K562 (cell line): ENCODE results near the gene MARCHF3. TPM values are rescaled to one million over a fixed set of nuclear protein-coding genes. Genes with fewer than 3 reads are reported as not detected.

ENCODE experiments used
- CBX1 ChIP-seq: sonication (generic); IDR thresholded peaks from 2 replicates; pipeline ENCODE4 v1.6.1; 2016; ENCODE audit warnings: antibody characterized with exemption, low read depth, mild to moderate bottlenecking
- CTBP1 ChIP-seq: fragments of 450-650 bp; IDR thresholded peaks from 2 replicates; pipeline ENCODE4 v1.6.1; 2016; ENCODE audit warnings: borderline replicate concordance
- DACH1 ChIP-seq: fragments of 450-650 bp; IDR thresholded peaks from 2 replicates; pipeline ENCODE4 v1.6.1; 2018; ENCODE audit not compliant: partially characterized antibody
- DPF2 ChIP-seq: fragments of 450-650 bp; IDR thresholded peaks from 2 replicates; pipeline ENCODE4 v1.6.1; 2016
- ETS2 ChIP-seq: IDR thresholded peaks from 2 replicates; pipeline ENCODE4 v1.6.1; 2016; ENCODE audit warnings: borderline replicate concordance, missing genetic modification characterization, mild to moderate bottlenecking, moderate library complexity, missing compliant biosample characterization; ENCODE audit not compliant: poor library complexity, severe bottlenecking
- FIP1L1 ChIP-seq: fragments of 200-400 bp; formaldehyde crosslinking; IDR thresholded peaks from 2 replicates; pipeline ENCODE4 v1.6.1; 2018; ENCODE audit warnings: mild to moderate bottlenecking, low read depth, low read length; ENCODE audit not compliant: poor library complexity, severe bottlenecking
- IRF2 ChIP-seq: sonication (generic); formaldehyde crosslinking; IDR thresholded peaks from 2 replicates; pipeline ENCODE4 v1.8.1; 2022; ENCODE audit warnings: mild to moderate bottlenecking, missing genetic modification reagents
- KLF16 ChIP-seq: IDR thresholded peaks from 2 replicates; pipeline ENCODE4 v1.6.1; 2016; ENCODE audit warnings: antibody characterized with exemption
- MECOM ChIP-seq: fragments of 250-450 bp; sonication (Bioruptor Pico); IDR thresholded peaks from 2 replicates; pipeline ENCODE4 v1.8.0; 2022; ENCODE audit warnings: inconsistent platforms
- NFIC ChIP-seq: fragments of 450-650 bp; IDR thresholded peaks from 2 replicates; pipeline ENCODE4 v1.6.1; 2017; ENCODE audit warnings: mild to moderate bottlenecking, inconsistent platforms
- POLR2H ChIP-seq: IDR thresholded peaks from 2 replicates; pipeline ENCODE4 v1.6.1; 2016; ENCODE audit warnings: missing genetic modification characterization, low read depth, mild to moderate bottlenecking, control low read depth, missing compliant biosample characterization, moderate library complexity
- ZKSCAN1 ChIP-seq: fragments of 150-350 bp; IDR thresholded peaks from 2 replicates; pipeline ENCODE4 v1.6.1; 2016; ENCODE audit warnings: low read depth, low read length
- ZNF175 ChIP-seq: fragments of 200-800 bp; sonication (Bioruptor generic); IDR thresholded peaks from 2 replicates; pipeline ENCODE4 v1.6.1; 2016; ENCODE audit warnings: low read depth, mild to moderate bottlenecking, missing genetic modification characterization, missing compliant biosample characterization
- ZNF354B ChIP-seq: fragments of 250-450 bp; sonication (Bioruptor Pico); IDR thresholded peaks from 2 replicates; pipeline ENCODE4 v1.4.0; 2020
- ZNF589 ChIP-seq: fragments of 200-800 bp; sonication (Bioruptor generic); IDR thresholded peaks from 2 replicates; pipeline ENCODE4 v1.6.1; 2016; ENCODE audit warnings: low read depth, missing genetic modification characterization, missing compliant biosample characterization
- polyA plus RNA-seq, 8 experiments: library from polyadenylated mRNA; depleted of rRNA in 4 of 8; stranded (reverse) in 5 of 8; unstranded in 3 of 8; fragments of >200 nt; fragmentation: Nextera tagmentation in 2 of 8; fragmentation: Illumina TruSeq in 1 of 8; extraction: Ambion mirVana in 2 of 8; extraction: Trizol in 1 of 8; gene quantifications; 2 replicates each; pipeline versions ENCODE4 v1.2.1 to v1.2.3, GENCODE V29; 2011 to 2014; ENCODE audit warnings: inconsistent platforms in 1 of 8, missing spikeins in 1 of 8
- total RNA-seq, 7 experiments: library from RNA; depleted of rRNA in 6 of 7; stranded (reverse); fragments of >200 nt in 6 of 7; fragmentation: Illumina TruSeq in 2 of 7; extraction: Trizol in 2 of 7; gene quantifications; 2 replicates each; pipeline versions ENCODE4 v1.2.1 to v1.2.3, GENCODE V29; 2011 to 2021; ENCODE audit warnings: low replicate concordance in 1 of 7
- TF ChIP-seq, protein P1 (sequence below), 2 experiments: fragments of 450-650 bp; IDR thresholded peaks; 2 replicates each; pipeline ENCODE4 v1.6.1; 2016; ENCODE audit warnings: mild to moderate bottlenecking in 2 of 2, borderline replicate concordance in 1 of 2, low read depth in 1 of 2, moderate library complexity in 1 of 2
- TF ChIP-seq, protein P2 (sequence below): fragments of 250-450 bp; sonication (Bioruptor Pico); IDR thresholded peaks from 2 replicates; pipeline ENCODE4 v1.5.0; 2021; ENCODE audit warnings: mild to moderate bottlenecking, borderline replicate concordance

The MARCHF3 gene
- total and polyA plus RNA-seq, 9 of the 15 experiments (the other 6 are each of a cell fraction or from before 2014, with no cell fraction given): 5.6 to 37.4 (median 16.5) TPM

DNA sequence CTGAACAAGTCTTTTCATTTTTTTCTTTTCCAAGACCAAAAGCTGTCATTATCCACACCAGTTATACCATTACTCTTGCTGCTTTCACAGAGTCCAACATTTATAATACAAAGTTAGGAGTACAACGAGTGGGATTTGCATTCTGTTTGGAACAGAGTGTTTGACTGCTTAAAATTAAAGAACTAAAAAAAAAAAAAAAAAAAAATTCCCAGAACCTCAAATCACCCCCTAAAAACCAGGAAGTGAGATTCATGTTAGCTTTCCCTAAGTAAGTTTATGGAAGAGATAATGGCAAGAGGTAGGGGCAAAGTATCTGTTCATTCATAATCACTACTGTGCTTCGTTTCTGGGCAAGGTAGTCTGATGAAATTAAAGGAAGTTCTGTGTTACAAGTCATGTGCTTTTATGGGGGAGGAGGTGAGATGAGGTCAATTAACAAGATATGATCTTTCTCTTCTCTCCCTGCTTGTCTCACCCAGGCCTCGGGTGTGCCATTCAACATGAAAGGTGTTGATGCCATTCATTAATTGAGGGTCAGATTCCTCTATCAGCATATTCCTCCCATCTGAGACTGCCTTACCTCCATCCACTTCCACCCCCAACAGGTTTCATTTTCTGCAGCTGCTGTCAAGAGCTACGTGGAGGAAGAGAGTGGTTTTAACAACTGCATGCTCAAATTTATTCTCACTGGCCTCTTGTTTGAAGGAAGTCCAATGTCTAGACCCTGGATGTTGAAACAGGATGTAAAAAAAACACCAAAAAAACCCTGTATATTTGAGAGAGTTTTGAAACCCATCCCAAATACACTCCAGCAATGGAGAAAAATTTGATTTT is 58.1 kb downstream of the MARCHF3 start (continued):
- TF ChIP-seq FIP1L1: no peak
- TF ChIP-seq ETS2 (tag): no peak
- peak; percentile 88; the same call in 1 of the 2 replicates for TF ChIP-seq CTBP1
- TF ChIP-seq MECOM (CRISPR knock-in tag): peak; percentile 35; the same call in 1 of the 2 replicates
- TF ChIP-seq, protein P1, sequence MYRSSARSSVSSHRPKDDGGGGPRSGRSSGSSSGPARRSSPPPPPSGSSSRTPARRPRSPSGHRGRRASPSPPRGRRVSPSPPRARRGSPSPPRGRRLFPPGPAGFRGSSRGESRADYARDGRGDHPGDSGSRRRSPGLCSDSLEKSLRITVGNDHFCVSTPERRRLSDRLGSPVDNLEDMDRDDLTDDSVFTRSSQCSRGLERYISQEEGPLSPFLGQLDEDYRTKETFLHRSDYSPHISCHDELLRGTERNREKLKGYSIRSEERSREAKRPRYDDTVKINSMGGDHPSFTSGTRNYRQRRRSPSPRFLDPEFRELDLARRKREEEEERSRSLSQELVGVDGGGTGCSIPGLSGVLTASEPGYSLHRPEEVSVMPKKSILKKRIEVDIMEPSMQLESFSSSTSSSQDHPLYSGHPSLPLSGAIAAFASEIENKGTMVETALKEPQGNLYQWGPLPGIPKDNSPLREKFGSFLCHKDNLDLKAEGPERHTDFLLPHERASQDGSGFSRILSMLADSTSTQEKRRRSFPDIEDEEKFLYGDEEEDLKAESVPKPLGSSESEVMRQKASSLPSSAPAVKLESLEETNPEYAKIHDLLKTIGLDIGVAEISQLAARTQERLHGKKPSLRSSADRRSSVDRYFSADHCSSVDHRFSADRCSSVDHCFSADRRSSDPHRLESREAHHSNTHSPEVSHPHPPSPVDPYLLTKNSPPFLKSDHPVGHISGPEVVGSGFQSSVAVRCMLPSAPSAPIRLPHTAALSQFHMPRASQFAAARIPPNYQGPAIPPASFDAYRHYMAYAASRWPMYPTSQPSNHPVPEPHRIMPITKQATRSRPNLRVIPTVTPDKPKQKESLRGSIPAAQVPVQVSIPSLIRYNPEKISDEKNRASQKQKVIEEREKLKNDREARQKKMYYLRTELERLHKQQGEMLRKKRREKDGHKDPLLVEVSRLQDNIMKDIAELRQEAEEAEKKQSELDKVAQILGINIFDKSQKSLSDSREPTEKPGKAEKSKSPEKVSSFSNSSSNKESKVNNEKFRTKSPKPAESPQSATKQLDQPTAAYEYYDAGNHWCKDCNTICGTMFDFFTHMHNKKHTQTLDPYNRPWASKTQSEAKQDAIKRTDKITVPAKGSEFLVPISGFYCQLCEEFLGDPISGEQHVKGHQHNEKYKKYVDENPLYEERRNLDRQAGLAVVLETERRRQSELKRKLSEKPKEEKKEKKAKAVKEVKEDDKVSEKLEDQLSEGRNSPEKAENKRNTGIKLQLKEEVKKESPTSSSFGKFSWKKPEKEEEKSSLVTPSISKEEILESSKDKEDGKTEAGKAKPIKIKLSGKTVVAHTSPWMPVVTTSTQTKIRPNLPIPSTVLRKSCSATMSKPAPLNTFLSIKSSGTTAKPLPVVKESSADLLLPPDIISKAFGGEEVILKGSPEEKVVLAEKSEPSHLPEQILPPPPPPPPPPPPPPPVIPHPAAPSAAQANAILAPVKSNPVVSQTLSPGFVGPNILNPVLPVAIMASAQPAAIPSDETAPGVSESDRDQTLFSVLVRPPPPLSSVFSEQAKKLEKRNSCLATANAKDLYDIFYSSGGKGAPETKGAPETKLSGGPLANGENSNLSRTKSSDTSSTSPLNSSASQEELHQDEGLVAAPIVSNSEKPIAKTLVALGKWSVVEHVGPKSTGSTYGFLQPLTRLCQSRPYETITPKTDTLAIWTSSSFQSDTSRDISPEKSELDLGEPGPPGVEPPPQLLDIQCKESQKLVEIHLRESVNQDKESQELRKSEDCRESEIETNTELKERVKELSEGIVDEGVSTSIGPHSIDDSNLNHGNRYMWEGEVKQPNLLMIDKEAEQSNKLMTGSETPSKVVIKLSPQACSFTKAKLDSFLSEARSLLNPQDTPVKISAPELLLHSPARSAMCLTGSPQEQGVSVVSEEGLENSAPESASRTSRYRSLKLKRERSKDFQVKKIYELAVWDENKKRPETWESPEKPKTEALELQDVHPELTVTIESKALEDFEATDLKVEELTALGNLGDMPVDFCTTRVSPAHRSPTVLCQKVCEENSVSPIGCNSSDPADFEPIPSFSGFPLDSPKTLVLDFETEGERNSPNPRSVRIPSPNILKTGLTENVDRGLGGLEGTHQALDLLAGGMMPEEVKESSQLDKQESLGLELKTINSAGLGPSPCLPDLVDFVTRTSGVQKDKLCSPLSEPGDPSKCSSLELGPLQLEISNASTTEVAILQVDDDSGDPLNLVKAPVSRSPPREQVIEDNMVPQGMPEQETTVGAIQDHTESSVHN (IDR thresholded peaks at IDR 0.05; ENCODE audit: borderline replicate concordance in 1 of 2, low read depth in 1 of 2): peak; percentile 58 to 60; a peak in 3 of 4 replicates
- TF ChIP-seq POLR2H (tag): peak; percentile 80
- TF ChIP-seq CBX1: no peak
- TF ChIP-seq DACH1: no peak
- TF ChIP-seq, protein P2, sequence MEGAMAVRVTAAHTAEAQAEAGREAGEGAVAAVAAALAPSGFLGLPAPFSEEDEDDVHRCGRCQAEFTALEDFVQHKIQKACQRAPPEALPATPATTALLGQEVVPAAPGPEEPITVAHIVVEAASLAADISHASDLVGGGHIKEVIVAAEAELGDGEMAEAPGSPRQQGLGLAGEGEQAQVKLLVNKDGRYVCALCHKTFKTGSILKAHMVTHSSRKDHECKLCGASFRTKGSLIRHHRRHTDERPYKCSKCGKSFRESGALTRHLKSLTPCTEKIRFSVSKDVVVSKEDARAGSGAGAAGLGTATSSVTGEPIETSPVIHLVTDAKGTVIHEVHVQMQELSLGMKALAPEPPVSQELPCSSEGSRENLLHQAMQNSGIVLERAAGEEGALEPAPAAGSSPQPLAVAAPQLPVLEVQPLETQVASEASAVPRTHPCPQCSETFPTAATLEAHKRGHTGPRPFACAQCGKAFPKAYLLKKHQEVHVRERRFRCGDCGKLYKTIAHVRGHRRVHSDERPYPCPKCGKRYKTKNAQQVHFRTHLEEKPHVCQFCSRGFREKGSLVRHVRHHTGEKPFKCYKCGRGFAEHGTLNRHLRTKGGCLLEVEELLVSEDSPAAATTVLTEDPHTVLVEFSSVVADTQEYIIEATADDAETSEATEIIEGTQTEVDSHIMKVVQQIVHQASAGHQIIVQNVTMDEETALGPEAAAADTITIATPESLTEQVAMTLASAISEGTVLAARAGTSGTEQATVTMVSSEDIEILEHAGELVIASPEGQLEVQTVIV (CRISPR knock-in tag): no peak
- peak; percentile 86 for TF ChIP-seq DPF2
- TF ChIP-seq NFIC: no peak
- peak; percentile 93 for TF ChIP-seq ZNF589 (CRISPR knock-in tag)
- peak; percentile 97 for TF ChIP-seq ZNF175 (CRISPR knock-in tag)
- no peak for TF ChIP-seq IRF2 (CRISPR knock-in tag)
- peak; percentile 37; the same call in 1 of the 2 replicates for TF ChIP-seq KLF16
- TF ChIP-seq ZNF354B (CRISPR knock-in tag): peak; percentile 60
- TF ChIP-seq ZKSCAN1: no peak
